Trophoblast cell (in vitro differentiated cells and primary cell): Measurements from ENCODE around the gene MYO5B.

Source experiments
- DNase-seq, 2 donors: peaks; one replicate each; pipeline ENCODE4 v3.0.0-alpha.2; 2016
- H2AFZ ChIP-seq: 2 replicates; pipeline ENCODE4 v1.6.1; 2013; ENCODE audit warnings: low read length, moderate library complexity, mild to moderate bottlenecking; ENCODE audit not compliant: insufficient read depth, poor library complexity
- H2AK5ac ChIP-seq: 2 replicates; pipeline ENCODE4 v1.6.1; 2013; ENCODE audit warnings: mild to moderate bottlenecking, low read length
- H2BK120ac ChIP-seq: 2 replicates; pipeline ENCODE4 v1.6.1; 2013; ENCODE audit warnings: low read length, mild to moderate bottlenecking, moderate library complexity; ENCODE audit not compliant: insufficient read depth, poor library complexity
- H2BK12ac ChIP-seq: 2 replicates; pipeline ENCODE4 v1.6.1; 2013; ENCODE audit warnings: mild to moderate bottlenecking, low read length, moderate library complexity
- H2BK5ac ChIP-seq: 2 replicates; pipeline ENCODE4 v1.6.1; 2013; ENCODE audit warnings: low read length, low read depth, moderate library complexity, mild to moderate bottlenecking; ENCODE audit not compliant: poor library complexity
- H3K14ac ChIP-seq: 2 replicates; pipeline ENCODE4 v1.6.1; 2013; ENCODE audit warnings: mild to moderate bottlenecking, low read length
- H3K18ac ChIP-seq: 2 replicates; pipeline ENCODE4 v1.6.1; 2013; ENCODE audit warnings: mild to moderate bottlenecking, low read length
- H3K23ac ChIP-seq: 2 replicates; pipeline ENCODE4 v1.6.1; 2013; ENCODE audit warnings: low read length
- H3K27ac ChIP-seq: 2 replicates; pipeline ENCODE4 v1.5.1; 2013; ENCODE audit warnings: low read depth, mild to moderate bottlenecking, inconsistent platforms, low read length, moderate library complexity
- H3K27me3 ChIP-seq: 2 replicates; pipeline ENCODE4 v1.6.1; 2013; ENCODE audit warnings: inconsistent platforms, mild to moderate bottlenecking, low read length, moderate library complexity; ENCODE audit not compliant: insufficient read depth
- H3K36me3 ChIP-seq, 2 experiments: 1 replicate in 1 of 2; 2 replicates in 1 of 2; pipeline ENCODE4 v1.6.1; 2013; ENCODE audit warnings: low read length in 2 of 2, mild to moderate bottlenecking in 2 of 2, moderate library complexity in 1 of 2; ENCODE audit not compliant: insufficient read depth in 2 of 2, control insufficient read depth in 1 of 2
- H3K4ac ChIP-seq: 2 replicates; pipeline ENCODE4 v1.6.1; 2013; ENCODE audit warnings: low read depth, mild to moderate bottlenecking, low read length, moderate library complexity
- H3K4me1 ChIP-seq, 2 experiments: 1 replicate in 1 of 2; 2 replicates in 1 of 2; pipeline ENCODE4 v1.6.1; 2013; ENCODE audit warnings: low read length in 2 of 2, mild to moderate bottlenecking in 2 of 2, moderate library complexity in 1 of 2; ENCODE audit not compliant: insufficient read depth in 2 of 2, control insufficient read depth in 1 of 2
- H3K4me2 ChIP-seq: 2 replicates; pipeline ENCODE4 v1.6.1; 2013; ENCODE audit warnings: inconsistent platforms, mild to moderate bottlenecking, low read length, moderate library complexity
- H3K4me3 ChIP-seq: 2 replicates; pipeline ENCODE4 v1.5.1; 2013; ENCODE audit warnings: mild to moderate bottlenecking, low read depth, low read length, inconsistent platforms
- H3K79me1 ChIP-seq: one replicate; pipeline ENCODE4 v1.6.1; 2013; ENCODE audit warnings: low read length
- H3K79me2 ChIP-seq: 2 replicates; pipeline ENCODE4 v1.6.1; 2013; ENCODE audit warnings: low read length, mild to moderate bottlenecking; ENCODE audit not compliant: control insufficient read depth, insufficient read depth, poor library complexity
- H3K9ac ChIP-seq: 2 replicates; pipeline ENCODE4 v1.6.1; 2013; ENCODE audit warnings: mild to moderate bottlenecking, low read length
- H3K9me3 ChIP-seq: 2 replicates; pipeline ENCODE4 v1.6.1; 2013; ENCODE audit warnings: low read depth, mild to moderate bottlenecking, control low read depth, inconsistent platforms, low read length; ENCODE audit not compliant: insufficient read depth
- H4K12ac ChIP-seq: 2 replicates; pipeline ENCODE4 v1.6.1; 2013; ENCODE audit warnings: low read depth, mild to moderate bottlenecking, low read length, moderate library complexity
- H4K8ac ChIP-seq: 2 replicates; pipeline ENCODE4 v1.6.1; 2013; ENCODE audit warnings: low read depth, mild to moderate bottlenecking, low read length, moderate library complexity
- H4K91ac ChIP-seq: one replicate; pipeline ENCODE4 v1.6.1; 2013; ENCODE audit warnings: low read depth, mild to moderate bottlenecking, low read length, moderate library complexity
- WGBS: extraction: QIAGEN DNeasy Blood & Tissue Kit; methylation state at CpG from one replicate; pipeline ENCODE4 v1.1.7; 2013; ENCODE audit warnings: missing lambda C conversion rate; ENCODE audit not compliant: insufficient read length, insufficient coverage; ENCODE audit errors: extremely low coverage; 5-methylcytosine and 5-hydroxymethylcytosine counted together

The MYO5B gene

DNA sequence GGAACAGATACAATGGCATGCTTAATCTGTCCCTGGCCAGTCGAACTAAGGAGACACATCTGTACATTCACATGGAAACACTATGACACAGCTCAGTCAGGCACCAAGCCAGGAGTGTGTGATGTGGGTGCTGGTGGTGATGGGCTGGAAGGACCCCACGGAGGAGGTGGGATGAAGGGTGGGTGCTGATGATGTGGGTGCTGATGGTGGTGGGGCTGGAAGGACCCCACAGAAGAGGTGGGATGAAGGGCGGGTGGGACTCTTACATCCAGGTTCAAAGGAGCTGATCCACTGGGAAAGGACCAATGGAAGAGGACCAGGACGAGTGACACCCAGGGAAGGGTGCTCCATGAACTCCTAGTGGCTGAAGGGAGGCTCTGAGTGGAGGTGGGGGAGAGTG lies 346.8 kb downstream of the MYO5B start:
- no peaks in the 10 kb centered on the region for H3K79me1 ChIP-seq
- no peaks in the 10 kb centered on the region for H3K27me3 ChIP-seq
- no peak overlapping the region for H3K4ac ChIP-seq
- no peak overlapping the region for H4K91ac ChIP-seq
- no peak overlapping the region for H2BK12ac ChIP-seq
- no peaks in the 10 kb centered on the region for H3K79me2 ChIP-seq
- no peak overlapping the region for H2BK5ac ChIP-seq
- DNase-seq, result no peak
- H3K36me3 ChIP-seq, result peaks cover 15 to 22% of the 10 kb centered on the region in 2 experiments
- H2BK120ac ChIP-seq, result no peak overlapping the region
- no CpG with 5 or more reads among the region's 4 CpGs for WGBS
- H3K9me3 ChIP-seq, result peaks cover 2% of the 10 kb centered on the region
- H3K4me1 ChIP-seq, result peaks cover 9 to 10% of the 10 kb centered on the region in 2 experiments
- H3K27ac ChIP-seq, result no peak overlapping the region
- no peak overlapping the region for H2AFZ ChIP-seq
- no peak overlapping the region for H2AK5ac ChIP-seq
- H3K23ac ChIP-seq, result no peak overlapping the region
- H3K9ac ChIP-seq, result no peak overlapping the region
- H3K4me2 ChIP-seq, result no peak overlapping the region
- H4K8ac ChIP-seq, result no peak overlapping the region
- no peak overlapping the region for H4K12ac ChIP-seq
- no peak overlapping the region for H3K18ac ChIP-seq
- H3K4me3 ChIP-seq, result no peak overlapping the region
- H3K14ac ChIP-seq, result no peak overlapping the region

DNA sequence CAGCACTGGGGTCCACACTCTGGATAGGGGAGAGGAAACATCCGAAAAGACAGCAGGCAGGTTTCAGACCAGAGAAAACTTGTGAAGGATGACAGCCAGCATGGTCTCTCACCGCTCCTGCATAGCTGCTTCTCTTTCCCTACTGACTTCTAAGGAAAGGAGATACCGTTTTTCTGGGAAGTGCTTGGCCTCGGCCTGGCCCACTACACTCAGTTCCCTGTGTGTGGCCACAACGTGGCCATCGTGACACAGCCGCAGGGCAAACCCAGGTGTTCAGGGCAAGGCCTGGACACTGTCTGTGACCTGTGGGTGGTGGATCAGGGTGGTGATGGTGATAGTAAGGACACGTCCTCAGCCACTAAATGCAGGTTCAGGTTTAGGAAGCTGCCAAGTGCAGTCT lies 347.4 kb downstream of the MYO5B start:
- Histone ChIP-seq H3K4me3 (peak overlapping the region; percentile 36), H3K27me3 (no peaks in the 10 kb centered on the region), H3K9me3 (peaks cover 3% of the 10 kb centered on the region), H3K27ac (no peak overlapping the region), H2BK12ac (no peak overlapping the region), H2AFZ (no peak overlapping the region), H4K8ac (no peak overlapping the region), H3K79me1 (no peaks in the 10 kb centered on the region), H3K79me2 (no peaks in the 10 kb centered on the region), H3K4ac (no peak overlapping the region), H3K9ac (no peak overlapping the region), H2BK5ac (no peak overlapping the region), H2BK120ac (no peak overlapping the region), H3K18ac (no peak overlapping the region), H3K4me1 (peaks cover 9 to 10% of the 10 kb centered on the region in 2 experiments), H4K91ac (no peak overlapping the region), H3K4me2 (no peak overlapping the region), H3K36me3 (peaks cover 17 to 19% of the 10 kb centered on the region in 2 experiments), H3K14ac (no peak overlapping the region), H4K12ac (no peak overlapping the region), H2AK5ac (no peak overlapping the region), H3K23ac (no peak overlapping the region)
- WGBS, result no CpG with 5 or more reads among the region's 8 CpGs
- DNase-seq, result no peak

DNA sequence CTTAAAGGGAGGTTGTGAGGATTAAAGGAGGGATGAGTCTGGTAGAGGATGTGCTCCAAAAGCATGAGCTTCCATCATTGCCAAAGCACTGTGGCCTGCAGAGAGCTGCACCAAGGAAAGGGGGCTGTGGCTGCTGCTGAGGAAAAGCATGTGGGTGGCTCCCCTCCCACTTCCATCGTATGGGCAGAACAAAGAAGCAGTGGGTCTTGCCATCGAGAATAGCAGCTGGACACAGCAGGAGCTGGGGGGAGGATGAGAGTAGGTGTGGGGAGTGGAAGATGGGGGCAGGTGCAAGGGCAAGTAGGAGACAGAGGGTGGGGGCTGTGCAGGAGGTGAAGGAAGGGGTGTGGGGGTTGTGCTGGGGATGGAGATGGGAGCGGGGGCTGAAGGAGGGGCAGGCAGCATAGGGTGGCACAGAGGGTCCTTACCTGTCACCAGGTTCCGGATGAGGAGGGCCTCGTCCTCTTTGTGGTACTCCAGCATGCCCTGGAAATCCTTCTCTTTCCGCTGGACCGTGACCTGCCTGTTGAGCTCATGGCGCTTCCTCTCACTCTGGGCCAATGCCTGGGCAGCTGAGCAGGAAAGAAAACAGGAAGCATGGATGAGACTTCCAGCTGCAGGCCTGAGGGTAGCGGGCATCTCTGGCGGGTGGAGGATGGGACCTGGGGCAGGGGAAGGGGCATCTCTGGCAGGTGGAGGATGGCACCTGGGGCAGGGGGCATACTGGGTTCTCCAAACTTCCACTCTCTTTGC lies 348.1 kb downstream of the MYO5B start:
- Histone ChIP-seq H2BK12ac (no peak overlapping the region), H3K4me1 (peaks cover 9 to 10% of the 10 kb centered on the region in 2 experiments), H3K27ac (no peak overlapping the region), H3K23ac (no peak overlapping the region), H2AK5ac (no peak overlapping the region), H3K79me2 (no peaks in the 10 kb centered on the region), H2BK120ac (no peak overlapping the region), H3K14ac (no peak overlapping the region), H2BK5ac (no peak overlapping the region), H4K12ac (no peak overlapping the region), H3K79me1 (no peaks in the 10 kb centered on the region), H3K4me3 (no peak overlapping the region), H3K27me3 (no peaks in the 10 kb centered on the region), H3K36me3 (peaks cover 17 to 19% of the 10 kb centered on the region in 2 experiments), H3K9me3 (peaks cover 4% of the 10 kb centered on the region), H4K8ac (no peak overlapping the region), H3K18ac (no peak overlapping the region), H3K9ac (no peak overlapping the region), H2AFZ (no peak overlapping the region), H3K4ac (no peak overlapping the region), H4K91ac (no peak overlapping the region), H3K4me2 (no peak overlapping the region)
- no CpG with 5 or more reads among the region's 10 CpGs for WGBS
- no peak for DNase-seq

DNA sequence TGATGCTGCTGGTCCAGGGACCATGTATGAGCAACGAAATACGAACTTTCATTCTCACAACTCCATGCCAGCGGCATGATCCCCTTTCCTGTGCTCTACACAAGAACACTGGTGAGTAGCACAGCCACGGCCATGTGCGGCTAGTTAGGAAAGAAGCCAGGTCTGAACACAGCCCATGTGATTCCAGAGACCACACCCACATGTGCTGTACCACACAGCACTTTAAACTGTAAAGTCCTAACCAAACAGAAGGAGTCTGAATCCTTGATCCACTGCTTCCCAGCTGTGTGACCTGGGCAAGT lies 348.6 kb downstream of the MYO5B start:
- no peak overlapping the region for H3K27ac ChIP-seq
- peaks cover 4% of the 10 kb centered on the region for H3K9me3 ChIP-seq
- peaks cover 17 to 22% of the 10 kb centered on the region in 2 experiments for H3K36me3 ChIP-seq
- H3K79me2 ChIP-seq, result no peaks in the 10 kb centered on the region
- no peak overlapping the region for H4K12ac ChIP-seq
- peaks cover 9 to 10% of the 10 kb centered on the region in 2 experiments for H3K4me1 ChIP-seq
- no peak overlapping the region for H2BK120ac ChIP-seq
- no peak overlapping the region for H4K91ac ChIP-seq
- no peak overlapping the region for H3K14ac ChIP-seq
- no peak overlapping the region for H2BK5ac ChIP-seq
- no peaks in the 10 kb centered on the region for H3K79me1 ChIP-seq
- WGBS, result no CpG with 5 or more reads among the region's 5 CpGs
- H3K18ac ChIP-seq, result no peak overlapping the region
- H3K4me3 ChIP-seq, result no peak overlapping the region
- H3K4me2 ChIP-seq, result no peak overlapping the region
- H2AK5ac ChIP-seq, result no peak overlapping the region
- no peak for DNase-seq
- H3K23ac ChIP-seq, result no peak overlapping the region
- H3K4ac ChIP-seq, result no peak overlapping the region
- H4K8ac ChIP-seq, result no peak overlapping the region
- no peak overlapping the region for H2BK12ac ChIP-seq
- H3K9ac ChIP-seq, result no peak overlapping the region
- no peak overlapping the region for H2AFZ ChIP-seq
- H3K27me3 ChIP-seq, result no peaks in the 10 kb centered on the region
